SK-N-SH (cell line): ENCODE results near the gene ASAP3. TPM values are rescaled to one million over a fixed set of nuclear protein-coding genes. Genes with fewer than 3 reads are reported as not detected.

Experiments
- CTCF ChIA-PET: fragments of 300-600, 350-600 bp; formaldehyde crosslinking; extraction: SDS; loops from one replicate; lab custom pipeline; 2021; lab: Yijun Ruan, JAX
- POLR2A ChIA-PET: fragments of 350-600 bp; sonication (Branson Sonifier 250); formaldehyde crosslinking; extraction: SDS; loops from one replicate; lab custom pipeline; 2020; ENCODE audit warnings: antibody characterized with exemption, inconsistent platforms; lab: Yijun Ruan, JAX
- DNase-seq: peaks from one replicate; pipeline ENCODE4 v3.0.0; 2012
- H2AFZ ChIP-seq: fragments of 200-600 bp; sonication (generic); 2 replicates; pipeline ENCODE4 v1.8.1; 2016; ENCODE audit warnings: antibody characterized with exemption, mild to moderate bottlenecking, low read depth
- H3F3A ChIP-seq: fragments of 200-600 bp; sonication (generic); replicated peaks from 2 replicates; pipeline ENCODE3; 2016; ENCODE audit warnings: antibody characterized with exemption, mild to moderate bottlenecking; ENCODE audit not compliant: insufficient read depth
- H3K27ac ChIP-seq, 2 experiments: fragments of 200-500 bp in 1 of 2; fragments of 200-600 bp in 1 of 2; sonication (Bioruptor generic) in 1 of 2; sonication (generic), shearing (Covaris generic) in 1 of 2; 2 replicates each; pipeline versions ENCODE4 v1.5.1 to v1.6.1; 2014 to 2016; ENCODE audit warnings: low read depth in 2 of 2, inconsistent platforms in 1 of 2, low read length in 1 of 2, mild to moderate bottlenecking in 1 of 2, mixed read lengths in 1 of 2
- H3K27me3 ChIP-seq: fragments of 200-600 bp; sonication (generic), shearing (Covaris generic); 2 replicates; pipeline ENCODE4 v1.6.1; 2016; ENCODE audit warnings: mixed run types; ENCODE audit not compliant: insufficient read depth
- H3K36me3 ChIP-seq, 2 experiments: fragments of 200-500 bp in 1 of 2; fragments of 200-600 bp in 1 of 2; sonication (Bioruptor generic) in 1 of 2; sonication (generic) in 1 of 2; replicated peaks in 1 of 2; 2 replicates each; pipeline versions ENCODE3 to v1.5.1; 2014 to 2016; ENCODE audit warnings: low read length in 1 of 2, mild to moderate bottlenecking in 1 of 2; ENCODE audit not compliant: insufficient read depth in 2 of 2, control insufficient read depth in 1 of 2
- H3K4me1 ChIP-seq, 2 experiments: fragments of 200-500 bp in 1 of 2; fragments of 200-600 bp in 1 of 2; sonication (Bioruptor generic) in 1 of 2; sonication (generic), shearing (Covaris generic) in 1 of 2; 2 replicates each; pipeline versions ENCODE4 v1.5.1 to v1.6.1; 2014 to 2016; ENCODE audit warnings: low read depth in 1 of 2, low read length in 1 of 2, mixed run types in 1 of 2; ENCODE audit not compliant: insufficient read depth in 2 of 2, control insufficient read depth in 1 of 2
- H3K4me2 ChIP-seq: fragments of 200-600 bp; sonication (generic), shearing (Covaris generic); 2 replicates; pipeline ENCODE4 v1.6.1; 2017; ENCODE audit warnings: mixed run types
- H3K4me3 ChIP-seq, 2 experiments: fragments of 200-500 bp in 1 of 2; fragments of 200-600 bp in 1 of 2; sonication (Bioruptor generic) in 1 of 2; sonication (generic), shearing (Covaris generic) in 1 of 2; 2 replicates each; pipeline versions ENCODE4 v1.5.1 to v1.8.1; 2014 to 2016; ENCODE audit warnings: low read depth in 2 of 2, inconsistent platforms in 1 of 2, low read length in 1 of 2, mild to moderate bottlenecking in 1 of 2, mixed read lengths in 1 of 2, moderate library complexity in 1 of 2
- H3K79me2 ChIP-seq: fragments of 200-600 bp; sonication (generic); 2 replicates; pipeline ENCODE4 v1.8.1; 2017; ENCODE audit warnings: mild to moderate bottlenecking; ENCODE audit not compliant: insufficient read depth
- H3K9ac ChIP-seq: fragments of 200-600 bp; sonication (generic); 2 replicates; pipeline ENCODE4 v1.6.1; 2017; ENCODE audit warnings: mixed run types
- H3K9me2 ChIP-seq: fragments of 200-600 bp; sonication (generic); 2 replicates; pipeline ENCODE4 v1.6.1; 2017; ENCODE audit warnings: mixed run types
- H3K9me3 ChIP-seq: fragments of 200-600 bp; sonication (generic); 2 replicates; pipeline ENCODE4 v1.6.1; 2017; ENCODE audit warnings: mixed run types, mild to moderate bottlenecking, moderate library complexity
- H4K20me1 ChIP-seq: fragments of 200-600 bp; sonication (generic); 2 replicates; pipeline ENCODE4 v1.6.1; 2017; ENCODE audit warnings: mild to moderate bottlenecking, mixed run types; ENCODE audit not compliant: insufficient read depth
- ELF1 ChIP-seq: IDR thresholded peaks from 2 replicates; pipeline ENCODE4 v1.4.0; 2012
- EZH2phosphoT487 ChIP-seq: fragments of 200-600 bp; sonication (generic); IDR thresholded peaks from 2 replicates; pipeline ENCODE4 v1.6.1; 2017; ENCODE audit warnings: low read depth, mixed run types, mild to moderate bottlenecking, antibody characterized with exemption, moderate library complexity, borderline replicate concordance
- MXI1 ChIP-seq: IDR thresholded peaks from 2 replicates; pipeline ENCODE4 v1.6.1; 2012; ENCODE audit warnings: mild to moderate bottlenecking, low read depth, low read length, improper control_type of control experiment
- RAD21 ChIP-seq: IDR thresholded peaks from 2 replicates; pipeline ENCODE4 v1.6.1; 2012; ENCODE audit warnings: mild to moderate bottlenecking, low read length
- SMC3 ChIP-seq: IDR thresholded peaks from 2 replicates; pipeline ENCODE4 v1.6.1; 2012; ENCODE audit warnings: low read depth, low read length, improper control_type of control experiment
- TCF12 ChIP-seq: IDR thresholded peaks from 2 replicates; pipeline ENCODE4 v1.4.0; 2012
- WGBS: methylation state at CpG from one replicate; pipeline ENCODE4 v1.1.6; 2017; ENCODE audit warnings: low lambda C conversion rate; 5-methylcytosine and 5-hydroxymethylcytosine counted together
- polyA plus RNA-seq, 3 experiments: library from polyadenylated mRNA; depleted of rRNA; stranded (reverse); fragments of >200 nt; gene quantifications; 2 replicates each; pipeline ENCODE4 v1.2.3, GENCODE V29; 2012
- TF ChIP-seq, protein P1 (sequence below): IDR thresholded peaks from 2 replicates; pipeline ENCODE4 v1.4.0; 2012; ENCODE audit warnings: low read depth
- TF ChIP-seq, protein P2 (sequence below): fragments of 150-350 bp; IDR thresholded peaks from 2 replicates; pipeline ENCODE4 v1.6.1; 2017; ENCODE audit warnings: antibody characterized with exemption, low read length, low read depth, borderline replicate concordance
- TF ChIP-seq, protein P3 (sequence below): IDR thresholded peaks from 2 replicates; pipeline ENCODE4 v1.6.1; 2012; ENCODE audit warnings: mild to moderate bottlenecking, low read depth, low read length, moderate library complexity
- TF ChIP-seq, protein P4 (sequence below): IDR thresholded peaks from 2 replicates; pipeline ENCODE4 v1.4.0; 2012; ENCODE audit warnings: low read depth, borderline replicate concordance
- TF ChIP-seq, protein P5 (sequence below): IDR thresholded peaks from 2 replicates; pipeline ENCODE4; 2012

Gene ASAP3
- polyA plus RNA-seq, 1 of the 3 experiments (the other 2 are of a cell fraction): 19.6 TPM

DNA sequence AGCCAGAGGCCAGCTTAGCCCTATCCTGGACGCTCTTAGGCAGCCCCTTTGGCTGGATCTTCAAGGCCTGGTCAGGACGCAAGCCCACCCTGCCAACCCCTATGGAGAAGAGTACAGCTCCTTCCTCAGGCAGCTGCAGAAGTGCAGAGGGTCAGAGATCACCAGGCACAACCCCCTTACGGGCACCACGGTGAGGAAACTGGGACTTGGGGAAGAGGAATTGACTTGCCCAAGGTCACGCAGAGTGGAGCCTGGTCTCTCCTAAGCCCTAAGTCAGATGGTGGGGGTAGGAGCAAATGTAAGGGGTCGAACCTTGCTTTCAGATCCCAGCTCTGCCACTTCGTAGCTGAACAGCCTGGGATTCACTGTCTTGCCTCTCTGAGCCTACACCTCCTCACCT is 43.4 kb upstream of the ASAP3 start (continued):
- no peak for TF ChIP-seq MXI1

DNA sequence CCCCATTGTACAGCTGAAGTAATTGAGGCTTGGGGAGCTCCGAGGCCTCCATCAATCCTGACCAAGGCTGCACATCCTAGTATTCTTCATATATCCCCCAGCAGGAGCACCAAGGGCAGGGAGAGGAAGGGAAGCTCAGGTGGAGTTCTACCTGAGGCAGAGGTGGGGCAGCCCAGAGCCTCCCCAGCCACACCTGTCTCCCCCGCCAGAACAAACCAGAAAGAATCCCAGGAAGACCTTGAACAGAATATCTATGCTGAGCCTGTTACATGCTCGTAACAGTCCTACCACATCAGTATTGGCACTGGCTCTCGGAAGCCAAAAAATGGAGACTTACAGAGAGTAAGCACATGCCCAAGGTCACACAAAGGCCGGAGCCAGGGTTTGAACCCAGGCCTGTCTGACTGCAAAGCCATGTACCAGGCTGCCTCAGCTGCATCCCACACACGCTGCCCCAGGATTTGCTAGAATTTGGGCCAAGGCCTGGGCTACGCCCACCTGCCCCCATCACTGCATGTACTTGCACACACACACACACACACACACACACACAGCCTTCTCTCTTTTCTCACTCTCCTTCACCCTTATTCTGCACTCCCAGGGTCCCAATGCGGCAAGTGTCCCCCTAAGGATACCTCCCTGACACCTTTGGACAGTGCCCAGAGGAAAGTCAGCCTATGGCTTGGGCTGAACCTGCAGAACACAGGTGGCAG is 42.5 kb upstream of the ASAP3 start:
- Histone ChIP-seq H3K27ac (no peak overlapping the region), H3K9me2 (no peaks in the 10 kb centered on the region), H3K79me2 (no peaks in the 10 kb centered on the region), H3K9ac (no peak overlapping the region), H4K20me1 (no peaks in the 10 kb centered on the region), H3K4me1 (peaks cover 6 to 27% of the 10 kb centered on the region in 2 experiments; a peak in 2 of 4 replicates), H3K27me3 (no peaks in the 10 kb centered on the region), H3K36me3 (no peaks in the 10 kb centered on the region), H3K4me3 (no peak overlapping the region), H3K4me2 (no peak overlapping the region), H3F3A (peaks cover 5% of the 10 kb centered on the region), H2AFZ (no peak overlapping the region), H3K9me3 (no peaks in the 10 kb centered on the region)
- 97% methylated on average over 6 of the region's 8 CpGs for WGBS
- TF ChIP-seq SMC3 (no peak), MXI1 (no peak), RAD21 (no peak), ELF1 (no peak), EZH2phosphoT487 (no peak), TCF12 (no peak)
- TF ChIP-seq, protein P1, sequence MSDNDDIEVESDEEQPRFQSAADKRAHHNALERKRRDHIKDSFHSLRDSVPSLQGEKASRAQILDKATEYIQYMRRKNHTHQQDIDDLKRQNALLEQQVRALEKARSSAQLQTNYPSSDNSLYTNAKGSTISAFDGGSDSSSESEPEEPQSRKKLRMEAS: no peak
- TF ChIP-seq, protein P2, sequence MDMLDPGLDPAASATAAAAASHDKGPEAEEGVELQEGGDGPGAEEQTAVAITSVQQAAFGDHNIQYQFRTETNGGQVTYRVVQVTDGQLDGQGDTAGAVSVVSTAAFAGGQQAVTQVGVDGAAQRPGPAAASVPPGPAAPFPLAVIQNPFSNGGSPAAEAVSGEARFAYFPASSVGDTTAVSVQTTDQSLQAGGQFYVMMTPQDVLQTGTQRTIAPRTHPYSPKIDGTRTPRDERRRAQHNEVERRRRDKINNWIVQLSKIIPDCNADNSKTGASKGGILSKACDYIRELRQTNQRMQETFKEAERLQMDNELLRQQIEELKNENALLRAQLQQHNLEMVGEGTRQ: no peak
- TF ChIP-seq, protein P3, sequence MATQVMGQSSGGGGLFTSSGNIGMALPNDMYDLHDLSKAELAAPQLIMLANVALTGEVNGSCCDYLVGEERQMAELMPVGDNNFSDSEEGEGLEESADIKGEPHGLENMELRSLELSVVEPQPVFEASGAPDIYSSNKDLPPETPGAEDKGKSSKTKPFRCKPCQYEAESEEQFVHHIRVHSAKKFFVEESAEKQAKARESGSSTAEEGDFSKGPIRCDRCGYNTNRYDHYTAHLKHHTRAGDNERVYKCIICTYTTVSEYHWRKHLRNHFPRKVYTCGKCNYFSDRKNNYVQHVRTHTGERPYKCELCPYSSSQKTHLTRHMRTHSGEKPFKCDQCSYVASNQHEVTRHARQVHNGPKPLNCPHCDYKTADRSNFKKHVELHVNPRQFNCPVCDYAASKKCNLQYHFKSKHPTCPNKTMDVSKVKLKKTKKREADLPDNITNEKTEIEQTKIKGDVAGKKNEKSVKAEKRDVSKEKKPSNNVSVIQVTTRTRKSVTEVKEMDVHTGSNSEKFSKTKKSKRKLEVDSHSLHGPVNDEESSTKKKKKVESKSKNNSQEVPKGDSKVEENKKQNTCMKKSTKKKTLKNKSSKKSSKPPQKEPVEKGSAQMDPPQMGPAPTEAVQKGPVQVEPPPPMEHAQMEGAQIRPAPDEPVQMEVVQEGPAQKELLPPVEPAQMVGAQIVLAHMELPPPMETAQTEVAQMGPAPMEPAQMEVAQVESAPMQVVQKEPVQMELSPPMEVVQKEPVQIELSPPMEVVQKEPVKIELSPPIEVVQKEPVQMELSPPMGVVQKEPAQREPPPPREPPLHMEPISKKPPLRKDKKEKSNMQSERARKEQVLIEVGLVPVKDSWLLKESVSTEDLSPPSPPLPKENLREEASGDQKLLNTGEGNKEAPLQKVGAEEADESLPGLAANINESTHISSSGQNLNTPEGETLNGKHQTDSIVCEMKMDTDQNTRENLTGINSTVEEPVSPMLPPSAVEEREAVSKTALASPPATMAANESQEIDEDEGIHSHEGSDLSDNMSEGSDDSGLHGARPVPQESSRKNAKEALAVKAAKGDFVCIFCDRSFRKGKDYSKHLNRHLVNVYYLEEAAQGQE: no peak
- TF ChIP-seq, protein P4, sequence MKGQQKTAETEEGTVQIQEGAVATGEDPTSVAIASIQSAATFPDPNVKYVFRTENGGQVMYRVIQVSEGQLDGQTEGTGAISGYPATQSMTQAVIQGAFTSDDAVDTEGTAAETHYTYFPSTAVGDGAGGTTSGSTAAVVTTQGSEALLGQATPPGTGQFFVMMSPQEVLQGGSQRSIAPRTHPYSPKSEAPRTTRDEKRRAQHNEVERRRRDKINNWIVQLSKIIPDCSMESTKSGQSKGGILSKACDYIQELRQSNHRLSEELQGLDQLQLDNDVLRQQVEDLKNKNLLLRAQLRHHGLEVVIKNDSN: no peak
- TF ChIP-seq, protein P5, sequence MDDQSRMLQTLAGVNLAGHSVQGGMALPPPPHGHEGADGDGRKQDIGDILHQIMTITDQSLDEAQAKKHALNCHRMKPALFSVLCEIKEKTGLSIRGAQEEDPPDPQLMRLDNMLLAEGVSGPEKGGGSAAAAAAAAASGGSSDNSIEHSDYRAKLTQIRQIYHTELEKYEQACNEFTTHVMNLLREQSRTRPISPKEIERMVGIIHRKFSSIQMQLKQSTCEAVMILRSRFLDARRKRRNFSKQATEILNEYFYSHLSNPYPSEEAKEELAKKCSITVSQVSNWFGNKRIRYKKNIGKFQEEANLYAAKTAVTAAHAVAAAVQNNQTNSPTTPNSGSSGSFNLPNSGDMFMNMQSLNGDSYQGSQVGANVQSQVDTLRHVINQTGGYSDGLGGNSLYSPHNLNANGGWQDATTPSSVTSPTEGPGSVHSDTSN: no peak
- POLR2A ChIA-PET: no interaction called here
- no peak for DNase-seq
- CTCF ChIA-PET: interaction anchor here (0.5 to 29.7 kb wide), 7 partner anchors 14 to 111 kb away, joined by 3 to 503 read pairs (median 8); no protein-coding TSS in a partner anchor
